ENCODE results near the gene SMIM32. TPM values are rescaled to one million over a fixed set of nuclear protein-coding genes. Genes with fewer than 3 reads are reported as not detected.
A peak's percentile ranks its signal among the peaks of the same experiment; 100 is the strongest.

The SMIM32 gene
- total and polyA plus RNA-seq, 4 donors: 0.48 TPM; not detected in 3

- DNase-seq (peak in 2 of 3 donors; percentile 72 to 80), ATAC-seq (ENCODE audit: insufficient read depth, low FRiP score) (no peak)
- H3K4me1 ChIP-seq (ENCODE audit: control insufficient read depth in 5 of 5, insufficient read depth in 5 of 5, low read length in 5 of 5): no peaks in the 10 kb centered on the region
- peaks cover 4 to 46% (median 17%) of the 10 kb centered on the region in 4 donors for H3K36me3 ChIP-seq (ENCODE audit: control insufficient read depth in 4 of 4, insufficient read depth in 4 of 4, low read length in 4 of 4)
- no peaks in the 10 kb centered on the region for H3K9me3 ChIP-seq (ENCODE audit: control insufficient read depth in 4 of 4, insufficient read depth in 3 of 4, low read length in 3 of 4)
- H3K27me3 ChIP-seq (ENCODE audit: control insufficient read depth in 3 of 3, insufficient read depth in 3 of 3, low read length in 2 of 3): no peaks in the 10 kb centered on the region
- no peak overlapping the region for H3K27ac ChIP-seq (ENCODE audit: low read depth in 1 of 2, low read length in 1 of 2)
- WGBS, 2 donors: 93 to 95% methylated on average over 2 of the region's 2 CpGs
- H3K9ac ChIP-seq (ENCODE audit: insufficient read depth in 1 of 2, low read length in 2 of 2): no peak overlapping the region
- peak; percentile 19 for TF ChIP-seq CTCF (IDR thresholded peaks at IDR 0.05; ENCODE audit: control extremely low read depth, extremely low read depth)
- no peak overlapping the region for H3K4me3 ChIP-seq
Measured at GRCh38 chr5:136174021-136174659, 18.8 kb downstream of the SMIM32 start.

GRCh38 chr5:136169218-136169617 is 23.7 kb downstream of the SMIM32 start:
- ATAC-seq (ENCODE audit: insufficient read depth, low FRiP score) (no peak), DNase-seq (no peak)
- no peaks in the 10 kb centered on the region for H3K9me3 ChIP-seq (ENCODE audit: control insufficient read depth in 4 of 4, insufficient read depth in 3 of 4, low read length in 3 of 4)
- no peak overlapping the region for H3K4me3 ChIP-seq
- H3K4me1 ChIP-seq (ENCODE audit: control insufficient read depth in 5 of 5, insufficient read depth in 5 of 5, low read length in 5 of 5): no peaks in the 10 kb centered on the region
- H3K27ac ChIP-seq (ENCODE audit: low read depth in 1 of 2, low read length in 1 of 2): no peak overlapping the region
- no peaks in the 10 kb centered on the region for H3K27me3 ChIP-seq (ENCODE audit: control insufficient read depth in 3 of 3, insufficient read depth in 3 of 3, low read length in 2 of 3)
- 96% methylated on average over 3 of the region's 3 CpGs for WGBS, 2 donors
- H3K9ac ChIP-seq (ENCODE audit: insufficient read depth in 1 of 2, low read length in 2 of 2): no peak overlapping the region
- TF ChIP-seq CTCF (IDR thresholded peaks at IDR 0.05; ENCODE audit: control extremely low read depth, extremely low read depth): no peak
- peaks cover 6 to 25% (median 12%) of the 10 kb centered on the region in 4 donors for H3K36me3 ChIP-seq (ENCODE audit: control insufficient read depth in 4 of 4, insufficient read depth in 4 of 4, low read length in 4 of 4)

- no peak for DNase-seq
- no peaks in the 10 kb centered on the region for H3K27me3 ChIP-seq (ENCODE audit: control insufficient read depth in 3 of 3, insufficient read depth in 3 of 3, low read length in 2 of 3)
- 36 to 71% methylated on average over 4 of the region's 4 CpGs for WGBS, 2 donors
- peaks cover 0 to 17% (median 8%) of the 10 kb centered on the region in 4 donors for H3K36me3 ChIP-seq (ENCODE audit: control insufficient read depth in 4 of 4, insufficient read depth in 4 of 4, low read length in 4 of 4)
- no peak for ATAC-seq (ENCODE audit: insufficient read depth, low FRiP score)
- H3K4me3 ChIP-seq: no peak overlapping the region
- no peak overlapping the region for H3K27ac ChIP-seq (ENCODE audit: low read depth in 1 of 2, low read length in 1 of 2)
- no peaks in the 10 kb centered on the region for H3K9me3 ChIP-seq (ENCODE audit: control insufficient read depth in 4 of 4, insufficient read depth in 3 of 4, low read length in 3 of 4)
- TF ChIP-seq CTCF (IDR thresholded peaks at IDR 0.05; ENCODE audit: control extremely low read depth, extremely low read depth): no peak
- no peak overlapping the region for H3K9ac ChIP-seq (ENCODE audit: insufficient read depth in 1 of 2, low read length in 2 of 2)
- H3K4me1 ChIP-seq (ENCODE audit: control insufficient read depth in 5 of 5, insufficient read depth in 5 of 5, low read length in 5 of 5): no peaks in the 10 kb centered on the region
Measured at GRCh38 chr5:136166909-136167308, 26.1 kb downstream of the SMIM32 start.

GRCh38 chr5:136164226-136164625 is 28.7 kb downstream of the SMIM32 start:
- 97 to 100% methylated on average over 1 of the region's 1 CpG for WGBS, 2 donors
- Histone ChIP-seq H3K27me3 (ENCODE audit: control insufficient read depth in 3 of 3, insufficient read depth in 3 of 3, low read length in 2 of 3) (no peaks in the 10 kb centered on the region), H3K36me3 (ENCODE audit: control insufficient read depth in 4 of 4, insufficient read depth in 4 of 4, low read length in 4 of 4) (peaks cover 0 to 13% (median 8%) of the 10 kb centered on the region in 4 donors), H3K27ac (ENCODE audit: low read depth in 1 of 2, low read length in 1 of 2) (no peak overlapping the region), H3K9me3 (ENCODE audit: control insufficient read depth in 4 of 4, insufficient read depth in 3 of 4, low read length in 3 of 4) (no peaks in the 10 kb centered on the region), H3K4me3 (no peak overlapping the region), H3K4me1 (ENCODE audit: control insufficient read depth in 5 of 5, insufficient read depth in 5 of 5, low read length in 5 of 5) (peaks cover 0 to 3% (median 0%) of the 10 kb centered on the region in 5 donors), H3K9ac (ENCODE audit: insufficient read depth in 1 of 2, low read length in 2 of 2) (no peak overlapping the region)
- ATAC-seq (ENCODE audit: insufficient read depth, low FRiP score) (no peak), DNase-seq (no peak)
- no peak for TF ChIP-seq CTCF (IDR thresholded peaks at IDR 0.05; ENCODE audit: control extremely low read depth, extremely low read depth)

All from lung (tissue), 12 donors.